GM08714 (cell line): ENCODE measurements around the gene NDUFAB1.
"Not testable (repeated sequence)": the region's sequence is repeated elsewhere in the genome, so short reads cannot be mapped to it uniquely, and the experiment has no call there.

ENCODE experiments used
- H3K4me3 ChIP-seq: fragments of 200-500 bp; sonication (Bioruptor generic); 2 replicates; pipeline ENCODE4 v1.5.1; 2014; ENCODE audit warnings: mild to moderate bottlenecking, low read length, inconsistent platforms
- ZNF274 ChIP-seq: IDR thresholded peaks from 2 replicates; pipeline ENCODE4 v1.6.1; 2012; ENCODE audit warnings: mild to moderate bottlenecking, low read depth, low read length

Gene NDUFAB1

DNA sequence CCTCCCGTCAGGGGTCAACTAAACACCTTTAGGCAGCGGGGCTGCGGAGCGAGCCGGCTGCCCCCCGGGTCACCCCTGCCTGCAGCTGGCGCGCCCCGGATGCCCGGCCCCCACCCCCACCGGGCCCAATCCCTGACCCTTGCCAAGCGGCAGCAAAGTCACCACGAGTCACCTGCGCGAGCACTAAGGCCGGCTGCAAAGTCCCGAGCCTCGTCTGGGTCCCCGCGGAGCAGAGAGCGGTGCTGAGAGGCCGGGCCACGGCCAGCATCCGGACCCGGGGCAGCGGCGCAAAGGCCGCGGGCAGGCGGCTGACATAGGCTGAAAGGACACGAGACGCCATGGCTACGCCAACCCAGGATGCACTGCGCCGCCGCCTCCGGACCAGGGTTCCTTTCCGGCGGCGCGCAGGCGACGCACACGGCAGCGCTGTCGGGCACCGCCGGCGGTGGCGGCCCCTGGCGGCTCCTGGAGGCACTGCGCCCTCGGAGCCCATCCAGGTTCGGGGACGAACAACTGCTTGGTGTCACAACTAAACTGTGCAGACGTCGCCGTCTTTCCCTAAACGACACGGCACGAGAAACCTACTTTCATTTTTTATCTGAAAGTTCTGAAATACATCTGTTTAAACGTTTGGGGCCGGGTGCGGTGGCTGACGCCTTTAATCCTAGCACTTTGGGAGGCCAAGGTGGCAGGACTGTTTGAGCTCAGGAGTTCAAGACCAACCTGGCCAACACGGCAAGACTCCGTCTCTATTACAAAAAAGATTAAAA is at the start of gene NDUFAB1:
Gene NDUFAB1 (minus strand): TSS at position 366 of the 770 bp plus-strand sequence. CDS start 26 bp downstream, at position 340.
- no peak for TF ChIP-seq ZNF274
- H3K4me3 ChIP-seq: peak within 1 kb of the TSS; percentile 95

DNA sequence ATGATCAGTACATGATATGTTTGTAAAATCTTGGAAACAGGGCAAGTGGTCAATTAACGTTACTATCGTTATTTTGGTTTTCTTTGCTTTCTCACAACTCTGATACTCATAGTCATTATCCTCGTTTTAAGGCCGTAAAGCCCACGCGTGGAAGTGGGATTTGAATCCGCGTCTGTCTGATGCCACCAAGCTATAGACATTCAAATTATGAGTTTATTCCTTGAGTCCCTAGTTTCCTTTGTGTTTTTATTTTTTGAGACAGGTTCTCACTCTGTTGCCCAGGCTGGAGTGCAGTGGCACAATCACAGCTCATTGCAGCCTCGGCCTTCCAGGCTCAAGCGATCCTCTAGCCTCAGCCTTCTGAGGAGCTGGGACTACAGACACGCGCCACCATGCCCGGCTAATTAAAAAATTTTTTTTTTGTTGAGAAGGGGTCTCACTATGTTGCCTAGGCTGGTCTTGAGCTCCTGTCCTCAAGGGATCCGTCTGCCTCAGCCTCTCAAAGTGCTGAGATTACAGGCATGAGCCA is 46.2 kb upstream of the NDUFAB1 start:
- TF ChIP-seq ZNF274: no peak
- peak overlapping the region; percentile 97 for H3K4me3 ChIP-seq

DNA sequence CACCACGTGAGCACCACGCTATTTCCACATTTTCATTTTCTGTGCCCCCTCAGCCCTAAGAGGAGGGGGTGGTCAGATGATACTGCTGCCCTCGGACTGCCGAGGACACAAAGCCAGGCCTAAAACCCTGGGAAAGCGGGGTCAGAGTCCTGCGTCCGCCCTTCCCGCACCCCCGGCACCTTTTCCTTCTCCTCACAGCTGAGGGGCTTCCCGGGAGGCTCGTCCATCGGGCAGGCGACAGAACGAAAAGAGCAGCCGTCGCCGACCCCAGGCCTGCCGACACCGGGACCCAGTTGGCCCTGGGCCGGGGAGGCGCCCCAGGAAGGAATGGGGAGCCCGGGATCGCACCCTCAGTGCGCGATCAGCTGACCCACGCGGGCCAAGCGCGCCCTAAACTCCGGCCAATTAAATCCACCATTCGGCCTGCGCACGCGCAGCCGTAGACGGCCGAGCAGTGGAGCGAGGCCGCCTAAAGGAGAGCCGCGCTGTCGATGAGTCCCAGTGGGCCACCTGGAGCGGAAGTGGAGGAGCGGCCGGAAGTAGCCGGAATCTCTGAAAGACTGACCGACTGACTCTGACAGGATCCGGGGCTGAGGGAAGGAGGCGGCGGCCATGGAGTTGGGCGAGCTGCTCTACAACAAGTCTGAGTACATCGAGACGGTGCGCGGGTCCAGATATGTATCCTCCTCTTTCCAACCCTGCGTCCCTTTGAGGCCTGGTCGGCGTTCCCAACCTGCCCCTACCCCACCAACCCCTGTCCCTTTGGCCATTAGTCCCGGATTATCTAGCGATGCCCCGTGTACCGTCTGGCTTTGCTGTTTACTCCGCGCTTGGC is 45.0 kb upstream of the NDUFAB1 start, which contains the start of the genes DCTN5 and PALB2:
Gene DCTN5 (plus strand): TSS at position 536 of the 835 bp plus-strand sequence. CDS start 77 bp downstream, at position 613.
Gene PALB2 (minus strand): TSS at position 380 of the 835 bp plus-strand sequence. CDS start 153 bp downstream, at position 227.
- peak within 1 kb of the TSS; percentile 97 for H3K4me3 ChIP-seq
- no peak for TF ChIP-seq ZNF274

DNA sequence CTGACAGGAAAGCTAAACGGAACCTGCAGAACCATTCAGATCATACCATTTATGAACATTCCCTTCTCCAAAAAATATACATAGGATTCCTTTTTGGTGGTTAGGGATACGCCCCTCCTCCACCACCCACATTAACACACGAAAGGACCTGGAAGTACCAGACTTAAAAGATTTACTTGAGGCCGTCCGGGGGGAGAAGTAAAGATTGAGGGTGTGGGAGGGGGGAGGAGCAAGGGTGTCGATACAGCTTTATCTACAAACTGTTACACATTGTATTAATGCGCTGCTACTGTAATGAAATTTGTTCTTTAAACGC is 44.5 kb upstream of the NDUFAB1 start:
- no peak for TF ChIP-seq ZNF274
- H3K4me3 ChIP-seq: peak overlapping the region; percentile 97

- H3K4me3 ChIP-seq: no peak overlapping the region
- no peak for TF ChIP-seq ZNF274
These were observed 39.8 kb upstream of the NDUFAB1 start for GRCh38 chr16:23635958-23636357.

DNA sequence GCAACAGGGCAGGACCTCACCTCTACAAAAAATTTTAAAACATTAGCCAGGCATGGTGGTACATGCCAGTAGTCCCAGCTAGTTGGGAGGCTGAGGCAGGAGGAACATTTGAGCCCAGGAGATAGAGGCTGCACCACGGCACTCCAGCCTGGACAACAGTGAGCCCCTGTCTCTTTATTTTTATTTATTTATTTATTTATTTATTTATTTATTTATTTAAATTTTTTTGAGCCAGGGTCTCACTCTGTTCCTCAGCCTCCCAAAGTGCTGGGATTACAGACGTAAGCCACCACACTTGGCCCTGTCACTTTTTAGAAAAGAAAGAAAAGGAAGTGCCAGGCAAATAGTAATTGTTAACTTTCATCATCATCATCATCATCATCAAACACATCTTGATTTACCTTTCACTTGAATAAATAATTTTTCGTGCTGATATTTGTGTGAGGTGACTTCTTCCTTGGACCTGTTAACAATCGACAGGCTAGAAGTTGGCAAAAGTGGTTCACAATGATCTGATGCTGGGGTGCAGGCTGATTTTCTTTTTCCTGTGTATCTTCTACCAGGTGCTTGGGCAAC is 38.4 kb upstream of the NDUFAB1 start:
- no peak overlapping the region for H3K4me3 ChIP-seq
- TF ChIP-seq ZNF274: no peak

DNA sequence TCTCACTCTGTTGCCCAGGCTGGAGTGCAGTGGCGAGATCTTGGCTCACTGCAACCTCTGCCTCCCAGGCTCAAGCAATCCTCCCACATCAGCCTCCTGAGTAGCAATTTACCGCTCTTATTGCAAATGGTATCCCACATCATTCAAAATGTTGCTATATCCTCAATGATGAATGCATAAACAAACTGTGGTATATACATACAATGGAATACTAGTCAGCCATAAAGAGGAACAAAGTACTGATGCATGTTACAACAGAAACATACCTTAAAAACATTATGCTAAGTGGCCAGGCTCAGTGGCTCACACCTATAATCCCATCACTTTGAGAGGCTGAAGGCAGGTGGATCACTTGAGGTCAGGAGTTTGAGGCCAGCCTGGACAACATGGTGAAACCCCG is 35.8 kb upstream of the NDUFAB1 start:
- H3K4me3 ChIP-seq: not testable (repeated sequence)

- TF ChIP-seq ZNF274: no peak
- H3K4me3 ChIP-seq: no peak overlapping the region
These were observed 33.4 kb upstream of the NDUFAB1 start for GRCh38 chr16:23629516-23629915.

DNA sequence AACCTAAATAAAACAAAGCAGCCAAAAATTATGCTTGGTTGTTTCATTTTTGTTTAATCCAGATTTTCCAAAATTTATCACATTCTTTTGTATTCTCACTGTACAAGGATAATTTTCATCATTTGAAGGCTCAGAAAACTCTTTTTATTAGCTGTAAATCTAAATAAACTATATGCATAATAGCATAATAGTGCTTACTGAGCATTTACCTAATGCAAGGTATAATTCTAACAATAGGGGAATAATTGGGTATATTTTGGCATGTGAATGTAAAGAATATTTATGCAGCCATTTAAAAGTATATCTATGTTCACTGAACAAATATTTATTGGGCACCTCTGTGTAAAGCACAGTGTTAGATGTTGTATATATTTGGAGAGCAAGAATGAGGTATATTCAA is 28.0 kb upstream of the NDUFAB1 start:
- no peak for TF ChIP-seq ZNF274

DNA sequence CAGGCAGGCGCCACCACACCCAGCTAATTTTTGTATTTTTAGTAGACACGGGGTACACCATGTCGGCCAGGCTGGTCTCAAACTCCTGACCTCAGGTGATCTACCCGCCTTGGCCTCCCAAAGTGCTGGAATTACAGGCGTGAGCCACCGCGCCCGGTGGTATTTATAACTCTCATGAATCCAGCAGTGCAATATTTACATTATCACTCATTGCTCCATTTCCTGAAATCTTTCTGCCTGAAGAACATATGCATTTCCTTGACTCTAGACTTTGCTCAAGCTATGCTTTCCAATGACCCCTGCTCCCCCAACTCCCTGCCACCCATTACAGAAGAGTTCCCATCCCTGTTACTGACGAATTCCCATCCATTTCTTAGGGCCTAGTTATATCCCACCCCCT is 19.7 kb upstream of the NDUFAB1 start:
- no peak for TF ChIP-seq ZNF274

More for the DNA sequence above, 28.0 kb upstream of the NDUFAB1 start:
- H3K4me3 ChIP-seq: no peak overlapping the region

GRCh38 chr16:23611936-23612335 is 15.8 kb upstream of the NDUFAB1 start:
- H3K4me3 ChIP-seq: no peak overlapping the region
- no peak for TF ChIP-seq ZNF274

More for the DNA sequence above, 19.7 kb upstream of the NDUFAB1 start:
- H3K4me3 ChIP-seq: no peak overlapping the region

DNA sequence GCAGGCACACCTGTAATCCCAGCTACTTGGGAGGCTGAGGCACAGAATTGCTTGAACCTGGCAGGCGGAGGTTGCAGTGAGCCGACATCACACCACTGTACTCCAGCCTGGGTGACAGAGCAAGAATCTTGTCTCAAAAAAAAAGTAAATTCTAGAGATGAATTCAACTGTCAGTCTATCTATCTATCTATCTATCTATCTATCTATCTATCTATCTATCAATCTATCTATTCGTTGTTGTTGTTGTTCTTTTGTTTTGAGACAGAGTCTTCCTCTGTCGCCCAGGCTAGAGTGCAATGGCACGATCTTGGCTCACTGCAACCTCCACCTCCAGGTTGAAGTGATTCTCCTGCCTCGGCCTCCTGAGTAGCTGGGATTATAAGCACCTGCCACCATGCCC is 14.8 kb upstream of the NDUFAB1 start:
- H3K4me3 ChIP-seq: not testable (repeated sequence)

DNA sequence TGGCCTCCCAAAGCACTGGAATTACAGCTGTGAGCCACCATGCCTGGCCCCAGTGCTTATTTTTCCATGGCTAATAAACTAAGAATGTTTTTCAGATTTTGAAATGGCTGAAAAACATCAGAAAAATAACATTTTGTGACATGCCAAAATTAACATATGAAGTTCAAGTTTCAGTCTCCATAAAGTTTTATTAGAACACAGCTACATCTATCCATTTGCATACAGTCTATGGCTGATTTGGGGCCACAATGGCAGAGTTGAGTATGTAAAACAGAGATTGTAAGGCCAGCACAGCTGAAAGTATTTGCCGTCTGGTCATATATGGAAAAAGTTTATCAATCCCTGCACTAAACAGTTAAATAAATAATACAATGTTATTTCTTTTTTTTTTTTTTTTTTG is 13.8 kb upstream of the NDUFAB1 start:
- TF ChIP-seq ZNF274: no peak
- H3K4me3 ChIP-seq: no peak overlapping the region

GRCh38 chr16:23608194-23608593 is 12.1 kb upstream of the NDUFAB1 start:
- TF ChIP-seq ZNF274: no peak
- no peak overlapping the region for H3K4me3 ChIP-seq
